PC-3 (cell line): Measurements from ENCODE around the gene DCDC2.
"Not testable (repeated sequence)": the region's sequence is repeated elsewhere in the genome, so short reads cannot be mapped to it uniquely, and the experiment has no call there.

Experiments
- EZH2 ChIP-seq: fragments of 300-600 bp; sonication (generic); IDR thresholded peaks from one replicate; pipeline ENCODE4 v1.6.1; 2017; ENCODE audit warnings: antibody characterized with exemption, mild to moderate bottlenecking, low read length; ENCODE audit not compliant: unreplicated experiment
- EZH2phosphoT487 ChIP-seq: fragments of 300-600 bp; sonication (generic); IDR thresholded peaks from 2 replicates; pipeline ENCODE4 v1.6.1; 2018; ENCODE audit warnings: mild to moderate bottlenecking, antibody characterized with exemption, low read length, borderline replicate concordance
- TF ChIP-seq, protein P1 (sequence below): fragments of 300-600 bp; sonication (generic); conservative IDR thresholded peaks from 2 replicates; pipeline ENCODE4 v1.5.1; 2017; ENCODE audit warnings: antibody characterized with exemption, low read depth, mild to moderate bottlenecking, low read length

DNA sequence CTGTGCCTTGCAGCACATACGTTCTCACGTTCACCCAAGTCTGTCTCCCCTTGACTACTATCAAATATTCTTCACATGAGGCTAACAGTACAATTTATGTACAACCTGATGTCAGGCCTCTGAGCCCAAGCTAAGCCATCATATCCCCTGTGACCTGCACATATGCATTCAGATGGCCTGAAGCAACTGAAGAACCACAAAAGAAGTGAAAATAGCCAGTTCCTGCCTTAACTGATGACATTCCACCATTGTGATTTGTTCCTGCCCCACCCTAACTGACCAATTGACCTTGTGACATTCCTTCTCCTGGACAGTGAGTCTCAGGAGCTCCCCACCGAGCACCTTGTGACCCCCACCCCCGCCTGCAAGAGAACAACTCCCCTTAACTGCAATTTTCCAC lies 46.1 kb downstream of the DCDC2 start:
- TF ChIP-seq, protein P1, sequence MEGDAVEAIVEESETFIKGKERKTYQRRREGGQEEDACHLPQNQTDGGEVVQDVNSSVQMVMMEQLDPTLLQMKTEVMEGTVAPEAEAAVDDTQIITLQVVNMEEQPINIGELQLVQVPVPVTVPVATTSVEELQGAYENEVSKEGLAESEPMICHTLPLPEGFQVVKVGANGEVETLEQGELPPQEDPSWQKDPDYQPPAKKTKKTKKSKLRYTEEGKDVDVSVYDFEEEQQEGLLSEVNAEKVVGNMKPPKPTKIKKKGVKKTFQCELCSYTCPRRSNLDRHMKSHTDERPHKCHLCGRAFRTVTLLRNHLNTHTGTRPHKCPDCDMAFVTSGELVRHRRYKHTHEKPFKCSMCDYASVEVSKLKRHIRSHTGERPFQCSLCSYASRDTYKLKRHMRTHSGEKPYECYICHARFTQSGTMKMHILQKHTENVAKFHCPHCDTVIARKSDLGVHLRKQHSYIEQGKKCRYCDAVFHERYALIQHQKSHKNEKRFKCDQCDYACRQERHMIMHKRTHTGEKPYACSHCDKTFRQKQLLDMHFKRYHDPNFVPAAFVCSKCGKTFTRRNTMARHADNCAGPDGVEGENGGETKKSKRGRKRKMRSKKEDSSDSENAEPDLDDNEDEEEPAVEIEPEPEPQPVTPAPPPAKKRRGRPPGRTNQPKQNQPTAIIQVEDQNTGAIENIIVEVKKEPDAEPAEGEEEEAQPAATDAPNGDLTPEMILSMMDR, result not testable (repeated sequence)
- TF ChIP-seq EZH2, EZH2phosphoT487: not testable (repeated sequence)
